Measurements from ENCODE around the gene MYH9.
"Not testable (repeated sequence)": the region's sequence is repeated elsewhere in the genome, so short reads cannot be mapped to it uniquely, and the experiment has no call there.

The MYH9 gene

DNA sequence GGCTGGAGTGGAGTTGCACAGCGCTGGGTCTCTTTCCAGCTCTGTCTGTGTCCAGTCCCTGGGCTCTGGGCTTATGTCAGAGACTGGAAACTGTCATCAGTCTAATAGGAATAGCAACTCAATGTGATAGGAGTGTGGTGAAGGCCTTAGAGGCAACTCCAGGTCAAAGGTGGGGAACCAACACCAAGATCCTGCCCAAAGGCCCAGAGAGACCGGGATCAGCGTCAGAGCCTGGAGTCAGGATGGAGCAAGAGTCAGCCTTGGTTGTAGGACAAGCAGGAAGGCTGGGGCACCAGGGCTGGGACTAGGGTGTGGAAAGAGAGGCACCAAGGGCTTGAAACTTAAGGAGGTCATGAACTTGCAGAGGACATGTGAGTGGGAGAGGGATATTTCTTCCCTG is 125.5 kb downstream of the MYH9 start:
- DNase-seq = not testable (repeated sequence)

DNA sequence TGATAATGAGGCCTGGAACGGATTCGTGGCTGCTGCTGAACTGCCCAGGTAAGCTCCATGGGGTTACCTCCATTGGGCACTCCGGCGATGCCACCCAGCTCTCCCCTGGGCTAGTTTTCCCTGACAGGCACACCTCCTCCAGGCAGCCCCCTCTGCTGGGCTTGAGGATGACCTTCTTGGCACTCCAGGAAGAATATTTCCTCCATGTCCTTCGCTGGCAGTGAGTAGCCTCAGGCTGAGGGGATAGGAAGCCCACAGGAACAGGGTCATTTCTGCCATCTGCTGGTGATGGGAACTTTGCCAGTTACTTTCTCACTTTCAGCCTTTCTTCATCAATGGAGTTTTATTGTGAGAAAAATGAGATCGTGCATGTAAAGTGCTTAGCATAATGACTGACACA is 126.1 kb downstream of the MYH9 start:
- DNase-seq = not testable (repeated sequence)

DNA sequence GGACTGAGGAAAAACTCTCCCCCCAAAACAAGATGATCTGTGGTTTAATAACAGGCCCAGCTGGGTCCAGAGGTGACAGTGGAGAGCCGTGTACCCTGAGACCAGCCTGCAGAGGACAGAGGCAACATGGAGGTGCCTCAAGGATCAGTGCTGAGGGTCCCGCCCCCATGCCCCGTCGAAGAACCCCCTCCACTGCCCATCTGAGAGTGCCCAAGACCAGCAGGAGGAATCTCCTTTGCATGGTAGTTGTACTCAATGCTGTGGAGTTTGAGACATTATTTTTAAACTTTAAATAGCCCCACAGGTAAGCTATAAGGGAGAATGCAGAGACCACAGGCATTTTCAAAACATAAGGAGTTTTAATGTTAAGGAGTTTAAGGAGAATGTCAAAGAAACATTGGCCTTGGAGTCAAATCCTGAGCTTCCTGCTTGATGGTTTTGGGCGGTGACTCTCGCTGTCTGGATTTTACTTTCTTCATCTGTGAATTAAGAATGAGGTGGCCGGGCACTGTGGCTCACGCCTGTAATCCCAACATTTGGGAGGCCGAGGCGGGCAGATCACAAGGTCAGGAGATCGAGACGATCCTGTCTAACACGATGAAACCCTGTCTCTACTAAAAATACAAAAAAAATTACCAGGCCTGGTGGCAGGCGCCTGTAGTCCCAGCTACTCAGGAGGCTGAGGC is 128.0 kb downstream of the MYH9 start:
- DNase-seq = no peak

DNA sequence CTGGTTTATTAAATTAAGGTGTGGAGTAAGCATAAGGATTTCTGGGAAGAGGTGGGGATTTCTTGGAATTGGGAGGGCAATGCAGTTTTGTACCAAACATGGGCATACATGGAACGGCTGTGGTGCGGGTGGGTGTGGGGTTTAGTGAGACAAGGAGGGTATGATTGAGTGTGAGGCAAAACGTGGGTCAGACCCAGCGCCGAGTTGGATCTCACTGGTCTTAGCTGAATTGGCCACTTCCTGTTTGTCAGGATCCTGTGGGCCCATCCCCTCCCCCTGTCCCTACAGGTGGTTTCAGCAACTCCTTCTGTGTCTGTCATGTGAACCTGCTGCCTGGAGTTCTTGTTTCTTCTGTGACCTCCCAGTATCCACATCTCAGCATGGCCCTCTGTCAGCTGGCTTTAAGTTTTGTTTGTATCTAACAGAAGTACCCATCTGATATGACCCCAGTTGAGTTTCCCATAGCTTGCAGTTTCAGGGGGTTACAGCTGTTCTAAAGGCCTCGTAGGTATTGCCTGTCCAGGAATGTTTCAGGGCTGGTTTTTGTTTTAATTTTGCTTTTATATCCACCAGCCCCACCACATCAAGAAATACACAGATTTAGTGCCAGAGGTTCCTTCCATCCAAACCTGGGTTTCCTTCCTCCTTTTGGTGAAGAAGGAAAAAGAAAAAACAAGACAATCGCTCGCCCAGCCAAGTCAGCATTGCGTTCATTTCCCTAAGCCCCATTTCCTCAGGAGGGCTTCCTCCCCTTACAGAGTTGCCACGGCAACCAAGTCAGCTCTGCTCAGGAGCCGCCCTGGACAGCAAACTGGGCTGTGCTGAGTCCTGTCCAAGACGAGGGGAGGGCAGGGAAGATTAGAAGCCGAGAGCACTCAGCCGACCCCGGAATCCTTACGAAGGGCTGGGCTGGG is 128.8 kb downstream of the MYH9 start:
- peak; percentile 1 for DNase-seq

DNA sequence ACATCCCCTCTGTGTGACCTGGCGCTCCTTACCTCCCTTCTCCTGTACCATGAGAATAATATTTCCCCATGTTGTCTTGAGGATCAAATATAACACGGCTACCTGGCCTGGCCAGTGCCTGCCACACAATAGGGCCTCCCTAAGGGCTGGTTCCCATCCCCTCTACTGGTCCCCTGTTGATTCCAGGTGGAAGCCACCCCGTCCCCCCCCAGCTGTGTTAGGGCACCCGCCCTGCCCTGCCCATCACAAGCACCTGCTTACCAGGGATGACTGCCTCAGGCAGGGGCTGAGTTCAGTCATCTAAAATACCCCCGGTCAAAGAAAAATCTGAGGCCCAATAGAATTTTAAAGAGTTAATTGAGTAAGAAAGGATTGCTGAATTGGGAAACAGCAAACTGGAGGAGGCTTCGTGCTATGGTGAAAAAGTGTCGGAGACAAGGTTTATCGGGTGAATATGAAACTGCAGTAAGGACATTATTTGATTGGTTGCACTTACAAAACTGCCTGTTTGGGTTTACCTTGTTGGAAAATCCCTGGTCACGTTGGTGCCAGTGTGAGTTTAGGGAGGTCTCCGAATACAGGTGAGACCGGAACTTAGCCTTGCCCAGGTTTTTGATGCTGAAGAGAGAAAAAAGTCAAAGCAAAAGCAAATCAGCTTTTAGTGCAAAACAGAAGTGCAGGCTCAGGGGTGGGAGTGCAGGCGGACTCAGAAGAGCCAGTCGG is 129.7 kb downstream of the MYH9 start:
- no peak for DNase-seq

DNA sequence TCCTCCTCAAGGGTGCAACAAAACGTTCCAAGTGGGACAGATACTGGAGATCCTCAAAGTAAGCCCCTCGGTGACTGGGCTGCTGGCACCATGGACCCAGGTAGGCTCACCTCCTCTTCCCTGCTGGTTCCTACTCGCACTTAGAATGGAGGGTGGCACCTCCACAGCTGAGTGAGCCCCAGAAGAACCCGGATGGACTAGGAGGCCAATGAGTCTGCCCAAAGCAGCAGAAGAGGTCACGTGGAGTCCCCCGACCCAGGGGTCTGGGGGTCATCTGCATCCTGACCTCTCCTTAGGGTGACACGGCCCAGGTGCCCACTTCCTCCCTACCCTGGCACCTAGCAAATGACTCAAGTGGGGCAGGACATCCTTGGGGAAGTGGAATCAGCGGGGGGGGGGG is 130.5 kb downstream of the MYH9 start:
- no peak for DNase-seq

DNA sequence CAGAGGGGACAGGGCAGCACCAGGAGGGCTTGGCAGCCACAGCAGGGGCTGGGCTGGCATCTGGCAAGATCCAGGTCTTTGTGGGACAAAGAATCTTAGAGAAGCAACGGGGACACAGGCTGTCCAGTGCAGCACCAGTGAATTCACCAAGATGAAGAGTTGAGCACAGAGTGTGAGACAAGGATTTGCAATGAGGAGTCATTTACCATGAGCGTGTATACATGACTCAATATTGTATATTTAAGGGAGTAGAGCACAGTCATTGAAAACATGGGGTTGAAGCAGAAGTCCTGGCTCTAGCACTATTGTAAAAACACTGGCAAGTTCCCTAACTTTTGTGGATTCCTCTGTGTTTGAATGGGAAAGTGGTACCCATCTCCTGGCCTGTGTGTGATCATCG is 131.3 kb downstream of the MYH9 start:
- DNase-seq = no peak

DNA sequence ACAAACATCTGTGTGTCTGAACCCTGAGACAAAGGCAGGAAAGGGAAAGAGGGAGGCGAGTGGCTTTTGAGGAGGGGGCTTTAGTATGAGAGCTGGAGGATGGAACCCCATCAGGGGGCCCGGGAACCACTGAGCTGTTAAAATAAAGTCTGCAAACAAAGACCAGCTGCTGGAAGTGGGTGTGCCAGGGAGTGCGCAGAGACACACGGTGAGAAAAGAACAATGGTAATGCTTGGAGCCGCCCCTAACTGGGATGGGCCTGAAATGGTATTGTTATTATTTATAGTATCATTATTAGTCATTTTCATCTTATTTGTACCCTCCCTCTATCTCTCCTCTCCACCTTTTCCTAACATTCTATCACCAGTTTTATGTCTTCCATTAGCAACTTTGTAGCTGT is 132.2 kb downstream of the MYH9 start:
- DNase-seq = not testable (repeated sequence)

DNA sequence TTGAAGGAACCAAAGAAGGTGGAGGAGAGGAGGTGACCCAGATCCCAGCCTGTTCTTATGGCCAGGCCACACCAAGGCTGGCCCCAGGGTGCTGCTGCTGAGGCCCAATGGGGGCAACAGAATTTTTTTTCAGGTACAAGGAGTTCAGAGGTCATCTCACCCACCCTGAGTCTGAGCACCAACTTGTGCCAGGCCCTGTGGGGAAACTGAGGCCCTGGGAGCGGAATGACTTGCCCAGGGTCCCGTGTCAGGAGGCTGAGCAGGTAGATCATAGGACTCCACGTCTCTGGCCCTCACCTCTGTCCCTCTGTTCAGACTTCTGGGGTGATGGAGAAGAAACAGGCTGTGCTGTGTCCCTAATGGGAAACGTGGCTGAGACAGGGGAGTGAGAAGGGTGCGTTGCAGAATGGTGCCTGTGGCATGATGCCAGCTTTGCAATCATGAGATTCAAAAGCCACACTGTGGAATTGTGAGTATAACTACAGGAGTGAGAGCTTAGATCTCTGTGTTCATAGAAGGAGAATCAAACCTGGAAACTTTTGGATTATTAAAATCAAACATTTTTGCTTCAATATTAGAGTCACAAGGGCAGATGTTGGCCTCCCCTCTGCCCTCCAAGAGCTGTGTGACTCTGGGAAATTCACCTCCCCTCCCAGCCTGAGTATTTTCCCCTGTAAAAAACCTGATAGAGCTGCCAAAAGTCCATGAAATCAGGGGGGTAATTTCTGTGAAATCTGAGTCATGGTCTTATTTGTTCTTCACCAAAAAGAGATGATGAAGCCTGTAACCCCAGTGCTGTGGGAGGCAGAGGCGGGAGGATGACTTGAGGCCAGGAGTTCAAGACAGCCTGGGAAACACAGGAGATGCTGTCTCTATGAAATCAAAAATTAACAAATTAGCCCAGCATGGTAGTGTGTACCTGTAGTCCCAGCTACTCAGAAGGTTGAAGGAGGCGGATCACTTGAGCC is 134.0 kb downstream of the MYH9 start:
- DNase-seq = no peak

DNA sequence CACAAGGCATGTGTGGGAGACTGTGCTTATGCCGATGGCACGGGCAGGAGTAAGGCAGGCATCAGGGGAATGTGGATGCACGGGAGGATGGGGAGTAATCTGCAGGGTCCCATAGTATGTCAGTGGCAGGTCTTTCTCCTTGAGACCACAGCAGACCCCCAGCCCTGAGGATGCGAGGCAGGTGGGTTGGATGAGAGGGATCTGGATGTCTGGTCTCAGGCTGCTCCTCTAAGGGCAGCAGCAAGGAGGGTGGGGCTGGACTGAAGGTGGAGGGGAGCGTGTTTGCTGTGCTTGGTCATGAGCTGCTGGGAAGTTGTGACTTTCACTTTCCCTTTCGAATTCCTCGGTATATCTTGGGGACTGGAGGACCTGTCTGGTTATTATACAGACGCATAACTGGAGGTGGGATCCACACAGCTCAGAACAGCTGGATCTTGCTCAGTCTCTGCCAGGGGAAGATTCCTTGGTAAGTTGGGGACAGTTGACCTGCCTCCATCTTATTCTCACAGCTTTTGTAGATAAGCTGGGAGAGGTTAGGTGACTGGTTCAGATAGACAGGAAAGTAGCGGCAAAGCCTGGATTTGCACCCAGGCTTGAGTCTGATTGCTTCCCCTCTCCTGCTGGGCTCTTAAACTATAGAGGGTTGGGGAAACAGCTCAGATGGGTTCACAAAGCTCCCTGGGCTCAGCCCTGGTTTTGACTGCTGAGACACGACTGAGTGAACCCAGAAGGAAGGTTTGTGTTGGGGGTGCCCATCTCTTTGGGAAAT is 134.8 kb downstream of the MYH9 start, which contains the start of gene APOL1:
Gene APOL1, plus strand, starts transcription at position 380 of the 769 bp plus-strand sequence. CDS start 1,823 bp downstream, outside the sequence.
- DNase-seq = no peak

DNA sequence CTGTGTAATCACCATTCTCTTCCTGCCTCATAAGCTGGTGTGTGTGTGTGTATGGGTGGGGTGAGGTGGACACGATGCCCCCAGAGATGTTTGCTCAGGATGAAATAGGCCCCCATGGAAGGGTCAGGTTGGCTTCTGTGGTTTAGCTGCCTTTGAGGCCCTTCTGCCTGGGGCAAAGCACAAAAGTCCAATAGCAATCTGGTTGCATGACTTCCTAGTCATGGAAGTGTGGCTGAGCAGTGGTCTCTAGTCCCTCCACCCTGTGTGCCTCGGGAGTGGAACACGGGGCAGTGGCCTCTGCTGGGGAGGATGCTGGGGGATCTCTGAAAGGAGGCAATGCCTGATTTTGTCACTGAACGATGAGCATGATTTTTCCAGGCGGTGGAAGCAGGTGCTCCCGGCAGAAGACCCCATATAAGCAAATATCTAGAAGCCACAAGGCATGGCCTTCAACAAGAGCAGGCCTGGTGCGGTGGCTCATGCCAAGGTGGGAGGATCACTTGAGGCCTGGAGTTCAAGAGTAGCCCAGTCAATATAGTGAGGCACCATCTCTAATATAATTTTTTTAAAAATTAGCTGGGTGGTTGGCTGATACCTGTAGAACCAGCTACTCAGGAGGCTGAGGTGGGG is 135.7 kb downstream of the MYH9 start:
- not testable (repeated sequence) for DNase-seq

DNA sequence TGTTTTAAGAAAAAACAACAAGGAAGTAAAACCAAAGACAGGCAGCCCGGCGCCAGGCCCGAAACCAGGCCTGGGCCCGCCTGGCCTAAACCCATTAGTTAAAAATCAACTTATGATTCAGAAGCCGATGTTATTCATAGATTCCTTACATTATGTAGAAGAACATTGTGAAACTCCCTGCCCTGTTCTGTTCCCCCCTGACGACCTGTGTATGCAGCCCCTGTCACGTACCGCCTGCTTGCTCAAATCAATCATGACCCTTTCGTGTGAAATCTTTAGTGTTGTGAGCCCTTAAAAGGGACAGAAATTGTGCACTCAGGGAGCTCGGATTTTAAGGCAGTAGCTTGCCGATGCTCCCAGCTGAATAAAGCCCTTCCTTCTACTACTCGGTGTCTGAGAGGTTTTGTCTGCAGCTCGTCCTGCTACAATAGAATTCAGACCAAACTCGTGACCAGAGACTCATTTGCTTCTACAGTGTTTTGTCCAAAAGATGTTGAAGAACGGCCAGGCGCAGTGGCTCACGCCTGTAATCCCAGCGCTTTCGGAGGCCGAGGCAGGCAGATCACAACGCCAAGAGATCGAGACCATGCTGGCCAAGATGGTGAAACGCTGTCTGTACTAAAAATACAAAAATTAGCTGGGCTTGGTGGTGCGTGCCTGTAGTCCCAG is 137.3 kb downstream of the MYH9 start:
- DNase-seq = not testable (repeated sequence)

DNA sequence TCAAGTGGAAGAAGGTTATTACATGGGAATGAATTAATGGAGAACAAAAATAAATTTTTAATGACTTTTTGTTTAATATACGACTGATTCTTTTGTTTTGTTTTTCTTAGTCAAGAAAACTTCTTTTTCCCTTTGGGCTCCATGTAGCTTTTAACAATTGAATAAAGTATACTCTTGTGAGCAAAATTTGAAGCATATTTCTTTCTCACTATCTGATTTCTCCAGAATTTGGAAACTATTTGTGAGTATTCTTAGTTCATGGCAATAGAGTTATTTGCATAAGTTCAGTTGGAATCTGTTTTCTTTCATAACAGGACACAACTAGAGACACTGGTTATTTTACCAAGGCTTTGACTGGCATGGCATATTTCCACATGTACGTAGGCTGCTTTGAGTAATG is 138.6 kb downstream of the MYH9 start:
- no peak for DNase-seq

DNA sequence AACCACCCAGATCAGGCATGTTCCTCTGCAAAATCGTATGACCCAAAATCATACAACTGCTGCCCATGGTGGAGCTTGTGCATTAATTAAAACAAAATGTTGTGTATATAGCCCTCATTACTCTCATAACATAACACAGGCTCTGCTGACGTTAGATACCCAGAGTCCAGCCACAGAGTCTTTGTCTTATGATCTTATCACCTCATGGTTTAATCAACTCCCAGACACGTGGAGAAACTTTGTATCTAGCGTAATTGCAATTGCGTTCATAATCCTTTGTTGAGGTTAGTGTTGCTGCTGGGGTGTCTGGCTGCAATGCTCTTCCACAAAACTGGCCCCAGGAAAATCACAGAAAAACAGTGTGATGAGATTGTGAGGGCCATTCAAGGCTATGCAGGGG is 139.8 kb downstream of the MYH9 start:
- DNase-seq = no peak

DNA sequence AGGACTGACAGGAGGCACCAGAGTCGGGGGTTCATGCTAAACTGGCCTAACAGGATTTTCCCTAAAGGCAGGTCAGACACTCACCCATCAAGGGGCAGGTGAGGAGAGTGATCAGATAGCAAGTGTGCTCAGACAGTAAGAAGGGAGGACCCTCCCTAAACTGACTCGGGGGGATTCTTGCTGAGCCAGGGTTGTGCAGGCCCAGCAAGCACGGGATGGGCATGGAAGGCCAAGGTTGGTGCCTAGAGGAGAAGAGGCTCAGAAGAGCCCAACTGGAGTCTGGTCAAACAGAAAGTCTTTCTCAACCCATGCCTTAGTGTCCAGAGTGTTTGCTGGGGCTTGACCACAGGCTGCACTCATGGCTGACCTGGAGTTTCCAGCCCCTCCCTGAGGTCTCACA is 141.0 kb downstream of the MYH9 start:
- DNase-seq = no peak

DNA sequence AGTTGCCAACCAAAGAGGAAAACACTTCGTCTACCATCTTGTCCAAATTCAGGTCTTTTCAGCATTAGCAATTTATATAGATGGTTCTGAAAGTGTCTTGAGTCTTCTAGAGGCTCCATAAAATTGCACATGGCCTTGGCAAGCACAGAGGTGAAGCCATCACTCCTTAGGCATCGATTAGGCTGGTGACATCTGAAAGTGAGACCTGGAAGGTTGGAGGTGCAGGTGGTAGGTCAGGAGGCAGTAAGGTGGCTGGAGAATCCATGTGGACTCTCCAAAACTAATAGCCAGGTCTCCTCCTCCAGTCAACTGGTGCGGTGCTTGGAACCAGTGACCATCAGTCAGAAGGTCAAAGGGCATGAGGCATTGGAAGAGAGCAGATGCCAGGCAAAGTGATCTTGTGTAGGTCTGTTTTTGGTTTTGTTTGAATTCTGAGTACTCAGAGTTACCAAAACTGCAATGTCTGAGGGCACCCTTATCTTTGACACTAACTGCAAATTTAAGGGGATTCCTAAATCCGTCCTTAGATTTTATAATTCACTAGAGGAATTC is 141.9 kb downstream of the MYH9 start:
- DNase-seq = no peak

DNA sequence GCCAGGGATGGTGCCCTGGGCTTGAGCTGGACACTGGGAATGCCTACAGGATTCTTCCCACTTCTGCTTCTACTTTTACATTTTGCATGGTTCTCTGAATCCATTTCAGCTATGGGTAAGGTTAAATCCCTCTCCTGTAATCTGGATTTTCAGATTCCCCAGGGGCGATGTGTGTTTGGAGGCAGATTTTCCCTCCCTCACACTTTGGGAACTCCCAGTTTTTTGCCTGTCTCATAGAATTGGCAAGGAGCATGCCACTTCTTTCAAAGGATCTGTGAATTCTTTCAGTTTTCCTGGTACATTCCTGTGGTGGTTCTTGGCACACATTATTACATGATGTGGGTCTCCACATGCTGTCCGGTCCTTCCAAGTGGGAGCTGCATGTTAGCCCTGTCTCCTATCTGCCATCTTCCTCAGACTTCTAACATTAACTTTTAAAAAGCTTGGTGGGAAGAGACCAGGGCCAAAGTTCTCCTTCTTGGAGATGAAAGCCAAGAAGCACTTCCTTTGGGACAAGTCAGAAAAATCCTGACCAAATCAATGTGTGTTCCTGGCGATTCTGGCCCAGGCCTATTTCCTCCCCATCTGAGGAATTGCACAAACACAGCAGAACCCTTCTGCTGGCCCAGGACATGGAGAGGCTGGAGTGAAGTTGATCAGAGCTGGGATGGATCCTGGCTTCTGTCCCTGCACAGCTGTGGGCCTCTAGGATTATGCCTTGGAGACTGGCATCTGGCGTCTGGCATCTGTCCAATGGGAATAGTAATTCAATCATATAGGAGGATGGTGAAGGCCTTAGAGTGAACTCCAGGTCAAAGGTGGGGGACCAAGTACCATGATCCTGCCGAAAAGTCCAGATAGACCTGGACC is 143.0 kb downstream of the MYH9 start:
- peak; percentile 55 for DNase-seq

DNA sequence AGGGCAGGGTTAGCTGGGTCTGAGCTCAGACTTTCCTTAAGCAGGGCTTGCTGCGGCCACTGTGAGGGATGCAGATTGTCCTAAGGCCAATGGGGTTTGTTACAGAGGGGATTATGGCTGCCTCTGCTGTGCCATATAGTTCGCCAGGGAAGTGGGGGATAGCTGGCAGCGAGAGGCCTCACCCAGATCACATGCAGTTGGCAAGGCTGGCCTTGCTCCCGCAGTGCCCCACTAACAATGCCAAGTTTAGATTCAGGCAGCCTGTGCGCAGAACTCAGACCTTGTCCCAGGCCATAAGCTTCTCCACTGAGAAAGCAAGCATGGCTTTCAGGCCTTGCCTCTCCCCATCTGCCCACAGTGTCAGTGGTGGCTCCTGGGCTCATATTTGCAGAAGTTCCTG is 143.8 kb downstream of the MYH9 start:
- no peak for DNase-seq

All from NCI-H524 treated with DMSO at 0.1 percent for 48 hours (cell line).